H1 (cell line): ENCODE results near the gene MT1B. TPM values are rescaled to one million over a fixed set of nuclear protein-coding genes. Genes with fewer than 3 reads are reported as not detected.
A peak's percentile ranks its signal among the peaks of the same experiment; 100 is the strongest.

Source experiments
- CTCF ChIA-PET: fragments of 300-600 bp; sonication (Branson Sonifier 250); formaldehyde crosslinking; loops from one replicate; lab custom pipeline; 2021; ENCODE audit not compliant: partially characterized antibody; lab: Charles Lee
- POLR2A ChIA-PET: fragments of 300-600 bp; sonication (Branson Sonifier 250); formaldehyde crosslinking; loops from one replicate; lab custom pipeline; 2021; ENCODE audit warnings: inconsistent platforms; ENCODE audit not compliant: partially characterized antibody; lab: Charles Lee
- DNase-seq, 2 experiments: peaks; one replicate each; pipeline versions ENCODE4 v3.0.0 to v3.0.0-alpha.2; 2010 to 2022; ENCODE audit warnings: low spot score in 2 of 2, low read depth in 1 of 2, mixed read lengths in 1 of 2
- FAIRE-seq: peaks from 2 replicates; lab custom pipeline; 2011; peaks lifted over from hg19 to GRCh38; lab: Jason Lieb, UNC
- H2AFZ ChIP-seq: 2 replicates; pipeline ENCODE4 v1.8.1; 2012; ENCODE audit warnings: low read length, inconsistent platforms
- H2AK5ac ChIP-seq: 2 replicates; pipeline ENCODE4 v1.6.1; 2013; ENCODE audit warnings: low read depth, low read length
- H2BK120ac ChIP-seq: replicated peaks from 2 replicates; pipeline ENCODE3; 2013; ENCODE audit warnings: low read depth, low read length, inconsistent platforms
- H2BK12ac ChIP-seq: 2 replicates; pipeline ENCODE4 v1.6.1; 2013; ENCODE audit warnings: low read depth, low read length
- H2BK15ac ChIP-seq: 2 replicates; pipeline ENCODE4 v1.6.1; 2013; ENCODE audit warnings: low read length
- H2BK20ac ChIP-seq: 2 replicates; pipeline ENCODE4 v1.6.1; 2013; ENCODE audit warnings: low read length
- H2BK5ac ChIP-seq: 2 replicates; pipeline ENCODE4 v1.6.1; 2013; ENCODE audit warnings: low read depth, low read length
- H3K14ac ChIP-seq: 2 replicates; pipeline ENCODE4 v1.6.1; 2013; ENCODE audit warnings: inconsistent platforms; ENCODE audit not compliant: insufficient read length
- H3K18ac ChIP-seq: 2 replicates; pipeline ENCODE4 v1.6.1; 2013; ENCODE audit warnings: low read length; ENCODE audit errors: extremely low read depth
- H3K23ac ChIP-seq: 2 replicates; pipeline ENCODE4 v1.6.1; 2013; ENCODE audit warnings: inconsistent platforms; ENCODE audit not compliant: insufficient read length
- H3K23me2 ChIP-seq: 2 replicates; pipeline ENCODE4 v1.6.1; 2013; ENCODE audit warnings: low read depth, low read length
- H3K27ac ChIP-seq: 2 replicates; pipeline ENCODE4 v1.6.1; 2011; ENCODE audit warnings: low read depth, low read length, inconsistent platforms
- H3K27me3 ChIP-seq, 4 experiments: replicated peaks in 1 of 4; 1 replicate in 1 of 4; 2 replicates in 3 of 4; pipeline versions ENCODE4 v1.6.1 to v1.8.1; 2011 to 2013; ENCODE audit warnings: low read length in 3 of 4, mild to moderate bottlenecking in 3 of 4, inconsistent platforms in 2 of 4, mixed read lengths in 2 of 4, moderate library complexity in 1 of 4; ENCODE audit not compliant: control insufficient read depth in 3 of 4, insufficient read depth in 3 of 4; ENCODE audit errors: extremely low read depth in 1 of 4
- H3K36me3 ChIP-seq, 4 experiments: 2 replicates each; pipeline versions ENCODE4 v1.6.1 to v1.8.1; 2011 to 2013; ENCODE audit warnings: mild to moderate bottlenecking in 4 of 4, low read length in 3 of 4, moderate library complexity in 2 of 4, control low read depth in 1 of 4, inconsistent platforms in 1 of 4; ENCODE audit not compliant: insufficient read depth in 4 of 4, control insufficient read depth in 2 of 4
- H3K4ac ChIP-seq: replicated peaks from 2 replicates; pipeline ENCODE3; 2013; ENCODE audit warnings: low read length, low read depth, mixed read lengths, inconsistent platforms; ENCODE audit not compliant: insufficient read length
- H3K4me1 ChIP-seq, 4 experiments: replicated peaks in 1 of 4; 1 replicate in 1 of 4; 2 replicates in 3 of 4; pipeline versions ENCODE4 v1.6.1 to v1.8.1; 2011 to 2013; ENCODE audit warnings: low read length in 3 of 4, inconsistent platforms in 2 of 4, mixed read lengths in 1 of 4; ENCODE audit not compliant: insufficient read depth in 4 of 4, control insufficient read depth in 3 of 4
- H3K4me2 ChIP-seq, 2 experiments: 2 replicates each; pipeline versions ENCODE4 v1.6.1 to v1.8.1; 2011 to 2013; ENCODE audit warnings: low read depth in 2 of 2, low read length in 2 of 2, control low read depth in 1 of 2, inconsistent platforms in 1 of 2, mild to moderate bottlenecking in 1 of 2; ENCODE audit not compliant: insufficient read depth in 1 of 2
- H3K4me3 ChIP-seq, 4 experiments: fragments of 200-600, 300-600 bp in 1 of 4; sonication (generic), shearing (Covaris generic), sonication (Bioruptor Twin) in 1 of 4; 2 replicates each; pipeline versions ENCODE4 v1.5.1 to v1.8.1; 2011 to 2016; ENCODE audit warnings: low read length in 4 of 4, low read depth in 3 of 4, control low read depth in 2 of 4, inconsistent platforms in 2 of 4, mild to moderate bottlenecking in 2 of 4, mixed read lengths in 1 of 4, moderate library complexity in 1 of 4; ENCODE audit not compliant: insufficient read depth in 2 of 4; ENCODE audit errors: extremely low read depth in 1 of 4
- H3K56ac ChIP-seq: replicated peaks from 2 replicates; pipeline ENCODE3; 2013; ENCODE audit warnings: low read depth, mild to moderate bottlenecking, mixed read lengths, low read length, inconsistent platforms; ENCODE audit not compliant: insufficient read length
- H3K79me1 ChIP-seq: 2 replicates; pipeline ENCODE4 v1.6.1; 2013; ENCODE audit warnings: low read depth, low read length, control low read depth
- H3K79me2 ChIP-seq, 2 experiments: 2 replicates each; pipeline versions ENCODE4 v1.6.1 to v1.8.1; 2012 to 2013; ENCODE audit warnings: low read length in 2 of 2, mild to moderate bottlenecking in 2 of 2, inconsistent platforms in 1 of 2; ENCODE audit not compliant: insufficient read depth in 2 of 2, control insufficient read depth in 1 of 2
- H3K9ac ChIP-seq, 4 experiments: replicated peaks in 1 of 4; 1 replicate in 1 of 4; 2 replicates in 3 of 4; pipeline versions ENCODE4 v1.6.1 to v1.8.1; 2011 to 2013; ENCODE audit warnings: low read depth in 3 of 4, low read length in 3 of 4, control low read depth in 2 of 4, mild to moderate bottlenecking in 2 of 4, moderate library complexity in 2 of 4, inconsistent platforms in 1 of 4; ENCODE audit errors: extremely low read depth in 1 of 4
- H3K9me3 ChIP-seq, 2 experiments: 2 replicates each; pipeline versions ENCODE4 v1.6.1 to v1.8.1; 2012 to 2013; ENCODE audit warnings: mild to moderate bottlenecking in 2 of 2, moderate library complexity in 2 of 2, control low read depth in 1 of 2, inconsistent platforms in 1 of 2, low read depth in 1 of 2, low read length in 1 of 2, mixed read lengths in 1 of 2; ENCODE audit not compliant: insufficient read depth in 2 of 2
- H4K20me1 ChIP-seq, 2 experiments: replicated peaks in 1 of 2; 2 replicates each; pipeline versions ENCODE3 to v1.8.1; 2011 to 2013; ENCODE audit warnings: inconsistent platforms in 2 of 2, low read length in 2 of 2, mild to moderate bottlenecking in 1 of 2; ENCODE audit not compliant: insufficient read depth in 2 of 2, control insufficient read depth in 1 of 2
- H4K5ac ChIP-seq: 2 replicates; pipeline ENCODE4 v1.6.1; 2013; ENCODE audit warnings: low read length, low read depth, mixed read lengths, inconsistent platforms; ENCODE audit not compliant: insufficient read length
- H4K8ac ChIP-seq: 2 replicates; pipeline ENCODE4 v1.8.0; 2013; ENCODE audit warnings: mild to moderate bottlenecking, moderate library complexity, low read length, inconsistent platforms; ENCODE audit not compliant: insufficient read depth; ENCODE audit errors: extremely low read depth
- H4K91ac ChIP-seq: replicated peaks from 2 replicates; pipeline ENCODE3; 2013; ENCODE audit warnings: low read length, mixed read lengths, inconsistent platforms; ENCODE audit not compliant: insufficient read length
- ATF2 ChIP-seq: IDR thresholded peaks from 2 replicates; pipeline ENCODE4 v1.6.1; 2012; ENCODE audit warnings: low read length, inconsistent platforms
- BCL11A ChIP-seq, 2 experiments: IDR thresholded peaks; one replicate each; pipeline ENCODE4 v1.6.1; 2011; ENCODE audit warnings: low read depth in 2 of 2, low read length in 2 of 2, mild to moderate bottlenecking in 2 of 2
- CEBPB ChIP-seq: IDR thresholded peaks from 2 replicates; pipeline ENCODE4 v1.6.1; 2012; ENCODE audit warnings: low read depth, low read length
- CREB1 ChIP-seq: IDR thresholded peaks from 2 replicates; pipeline ENCODE4 v1.6.1; 2012; ENCODE audit warnings: inconsistent platforms
- GABPA ChIP-seq: IDR thresholded peaks from 2 replicates; pipeline ENCODE4 v1.6.1; 2011; ENCODE audit warnings: mild to moderate bottlenecking, low read length, moderate library complexity, borderline replicate concordance; ENCODE audit not compliant: insufficient read depth
- HDAC2 ChIP-seq, 2 experiments: fragments of 300-600 bp in 1 of 2; sonication (generic) in 1 of 2; IDR thresholded peaks; 2 replicates each; pipeline ENCODE4 v1.6.1; 2011 to 2012; ENCODE audit warnings: low read depth in 2 of 2, low read length in 2 of 2, mild to moderate bottlenecking in 2 of 2, moderate library complexity in 2 of 2, borderline replicate concordance in 1 of 2, inconsistent platforms in 1 of 2
- JUND ChIP-seq: IDR thresholded peaks from 2 replicates; pipeline ENCODE4 v1.6.1; 2011; ENCODE audit warnings: mild to moderate bottlenecking, improper control_type of control experiment, low read length
- MAFK ChIP-seq: IDR thresholded peaks from 2 replicates; pipeline ENCODE4 v1.6.1; 2012; ENCODE audit warnings: low read depth, mild to moderate bottlenecking, improper control_type of control experiment, low read length
- MAX ChIP-seq: IDR thresholded peaks from 2 replicates; pipeline ENCODE4 v1.6.1; 2012; ENCODE audit warnings: inconsistent platforms
- RFX5 ChIP-seq: IDR thresholded peaks from 2 replicates; pipeline ENCODE4 v1.6.1; 2011; ENCODE audit warnings: low read depth, low read length, improper control_type of control experiment, borderline replicate concordance
- SP4 ChIP-seq: IDR thresholded peaks from 2 replicates; pipeline ENCODE4 v1.6.1; 2012; ENCODE audit warnings: low read length, inconsistent platforms
- WGBS, 2 experiments: shearing (Covaris generic) in 1 of 2; methylation state at CpG; one replicate each; pipeline versions ENCODE4 v1.1.6 to v1.1.7; 2013 to 2015; ENCODE audit warnings: low lambda C conversion rate in 2 of 2, mixed read lengths in 2 of 2, inconsistent platforms in 1 of 2, low coverage in 1 of 2, missing lambda C conversion rate in 1 of 2; ENCODE audit not compliant: insufficient replicate concordance in 2 of 2, insufficient coverage in 1 of 2, insufficient read length in 1 of 2; ENCODE audit errors: extremely low coverage in 1 of 2, missing lambda C conversion rate in 1 of 2; 5-methylcytosine and 5-hydroxymethylcytosine counted together
- polyA plus RNA-seq, 7 experiments: library from polyadenylated mRNA; depleted of rRNA in 3 of 7; stranded (reverse) in 5 of 7; unstranded in 2 of 7; fragments of >200 nt in 5 of 7; fragments of 200-250 nt in 2 of 7; gene quantifications; 1 replicate in 5 of 7; 2 replicates in 1 of 7; 4 replicates in 1 of 7; pipeline versions ENCODE4 v1.2.1 to v1.2.3, GENCODE V29; 2011 to 2013; ENCODE audit warnings: missing spikeins in 2 of 7, mixed read lengths in 2 of 7
- total RNA-seq: library from RNA; stranded (reverse); fragmentation: NEBNext Ultra II Directional; extraction: Animal tissue kit (Norgen Biotek cat#: 25700); gene quantifications from 2 replicates; pipeline ENCODE4 v1.2.1, GENCODE V29; 2021

MT1B gene
- total and polyA plus RNA-seq, 2 of the 8 experiments (the other 6 are each of a cell fraction or from before 2014, with no cell fraction given): not detected

- WGBS, 2 experiments: 84% methylated on average over 2 of the region's 2 CpGs; no CpG with 5 or more reads in 1 of the 2 experiments
- Histone ChIP-seq H2AFZ (no peak overlapping the region), H2BK12ac (peak overlapping the region; percentile 63; the same call in 1 of the 2 replicates), H3K9me3 (no peaks in the 10 kb centered on the region), H3K4me3 (no peak overlapping the region), H3K79me2 (no peaks in the 10 kb centered on the region), H3K9ac (no peak overlapping the region), H2BK5ac (no peak overlapping the region), H4K91ac (no peak overlapping the region), H3K79me1 (no peaks in the 10 kb centered on the region), H3K18ac (no peak overlapping the region), H2BK120ac (no peak overlapping the region), H2BK15ac (0 out of 2 replicates have a peak overlapping the region, but pooled peaks have one; percentile 9), H3K36me3 (no peaks in the 10 kb centered on the region), H3K23ac (no peak overlapping the region), H3K27me3 (peaks cover 27 to 75% (median 67%) of the 10 kb centered on the region in 4 experiments), H2BK20ac (no peak overlapping the region), H3K4me1 (peaks cover 7 to 21% (median 10%) of the 10 kb centered on the region in 4 experiments), H3K23me2 (peaks cover 11% of the 10 kb centered on the region; the same call in 1 of the 2 replicates), H4K8ac (peak overlapping the region; percentile 35; the same call in 1 of the 2 replicates), H4K20me1 (peaks cover 0 to 2% of the 10 kb centered on the region in 2 experiments), H3K4ac (no peak overlapping the region), H3K4me2 (no peak overlapping the region; a peak in 1 of 4 replicates), H2AK5ac (no peak overlapping the region), H3K56ac (no peak overlapping the region), H3K14ac (no peak overlapping the region), H4K5ac (no peak overlapping the region), H3K27ac (no peak overlapping the region)
- CTCF ChIA-PET: interaction anchor here (1.0 to 2.1 kb wide), 5 partner anchors 10 to 91 kb away, joined by 3 to 12 read pairs (median 3); no protein-coding TSS in a partner anchor
- FAIRE-seq (no peak), DNase-seq (no peak)
- TF ChIP-seq GABPA (no peak), MAFK (no peak), MAX (no peak), BCL11A (IDR thresholded peaks at IDR 0.05; ENCODE audit: low read depth in 2 of 2, low read length in 2 of 2) (no peak), CREB1 (no peak), CEBPB (no peak), SP4 (no peak), HDAC2 (IDR thresholded peaks at IDR 0.05; ENCODE audit: borderline replicate concordance in 1 of 2, low read depth in 2 of 2, low read length in 2 of 2) (no peak), ATF2 (no peak), JUND (no peak), RFX5 (no peak)
- POLR2A ChIA-PET: interaction anchor here (1.3 to 8.0 kb wide), 3 partner anchors 14 to 66 kb away, joined by 4 to 66 read pairs (median 5); partner anchors contain the start of gene MT1E
These were observed 40.3 kb upstream of the MT1B start for GRCh38 chr16:56611281-56611833.
